ENCODE data around the gene ZNF311.

Gene ZNF311

GRCh38 chr6:29005183-29005885 lies at the start of gene ZNF311:
TSS of gene ZNF311 (minus strand) at chr6:29005315. CDS start at chr6:29003954, 1,361 bp downstream.
- TF ChIP-seq SNAI2 (CRISPR knock-in tag; IDR thresholded peaks at IDR 0.05) (no peak), RARB (CRISPR knock-in tag; IDR thresholded peaks at IDR 0.05) (no peak), ZNF8 (CRISPR knock-in tag; IDR thresholded peaks at IDR 0.05) (no peak), PATZ1 (CRISPR knock-in tag; IDR thresholded peaks at IDR 0.05; ENCODE audit: borderline replicate concordance) (no peak), POU6F1 (CRISPR knock-in tag; IDR thresholded peaks at IDR 0.05; ENCODE audit: borderline replicate concordance, low read depth) (no peak), CREB5 (CRISPR knock-in tag; IDR thresholded peaks at IDR 0.05; ENCODE audit: low read depth) (no peak), ZFP3 (CRISPR knock-in tag; IDR thresholded peaks at IDR 0.05) (no peak), ZNF70 (CRISPR knock-in tag; IDR thresholded peaks at IDR 0.05) (no peak), TOX (CRISPR knock-in tag; IDR thresholded peaks at IDR 0.05; ENCODE audit: borderline replicate concordance) (no peak), ESRRG (CRISPR knock-in tag; IDR thresholded peaks at IDR 0.05) (no peak), OSR1 (CRISPR knock-in tag; IDR thresholded peaks at IDR 0.05) (no peak), ZC3H10 (CRISPR knock-in tag; IDR thresholded peaks at IDR 0.05) (no peak), ISL1 (CRISPR knock-in tag; IDR thresholded peaks at IDR 0.05) (no peak), ARNTL (CRISPR knock-in tag; IDR thresholded peaks at IDR 0.05; ENCODE audit: borderline replicate concordance, low read depth) (no peak)
- ATAC-seq, result peak; percentile 88

- TF ChIP-seq ZNF565 (CRISPR knock-in tag; conservative IDR thresholded peaks at IDR 0.05; ENCODE audit: low read depth), result no peak
- TF ChIP-seq GLIS3 (CRISPR knock-in tag; IDR thresholded peaks at IDR 0.05), result no peak
- no peak for TF ChIP-seq RARB (CRISPR knock-in tag; IDR thresholded peaks at IDR 0.05)
- no peak for TF ChIP-seq ZC3H10 (CRISPR knock-in tag; IDR thresholded peaks at IDR 0.05)
- TF ChIP-seq TOX (CRISPR knock-in tag; IDR thresholded peaks at IDR 0.05; ENCODE audit: borderline replicate concordance), result no peak
- no peak for ATAC-seq
Observed at GRCh38 chr6:29051680-29052079, 46.6 kb upstream of the ZNF311 start.

- no peak for ATAC-seq
- no peak for TF ChIP-seq TSHZ2 (CRISPR knock-in tag; IDR thresholded peaks at IDR 0.05)
- no peak for TF ChIP-seq CSDC2 (CRISPR knock-in tag; IDR thresholded peaks at IDR 0.05)
- TF ChIP-seq PATZ1 (CRISPR knock-in tag; IDR thresholded peaks at IDR 0.05; ENCODE audit: borderline replicate concordance), result no peak
- TF ChIP-seq CREB5 (CRISPR knock-in tag; IDR thresholded peaks at IDR 0.05; ENCODE audit: low read depth), result no peak
- TF ChIP-seq BACH2 (CRISPR knock-in tag; IDR thresholded peaks at IDR 0.05; ENCODE audit: borderline replicate concordance), result no peak
- TF ChIP-seq GLIS3 (CRISPR knock-in tag; IDR thresholded peaks at IDR 0.05), result no peak
- TF ChIP-seq ZFP3 (CRISPR knock-in tag; IDR thresholded peaks at IDR 0.05), result no peak
- TF ChIP-seq ESRRG (CRISPR knock-in tag; IDR thresholded peaks at IDR 0.05), result no peak
- TF ChIP-seq TOX (CRISPR knock-in tag; IDR thresholded peaks at IDR 0.05; ENCODE audit: borderline replicate concordance), result no peak
- TF ChIP-seq ZNF70 (CRISPR knock-in tag; IDR thresholded peaks at IDR 0.05), result no peak
- no peak for TF ChIP-seq ZNF565 (CRISPR knock-in tag; conservative IDR thresholded peaks at IDR 0.05; ENCODE audit: low read depth)
- no peak for TF ChIP-seq ISL1 (CRISPR knock-in tag; IDR thresholded peaks at IDR 0.05)
Observed at GRCh38 chr6:29045075-29045474, 40.0 kb upstream of the ZNF311 start, which contains the start of gene OR2W1. TSS of gene OR2W1 (minus strand) at chr6:29045175. CDS start at chr6:29045175, 0 bp downstream.

Measured in SK-N-SH treated with all-trans-retinoic acid at 6 μM for 48 hours (cell line).